GM18517 (cell line): Measurements from ENCODE around the gene ALOX15.
"Not testable (repeated sequence)": the region's sequence is repeated elsewhere in the genome, so short reads cannot be mapped to it uniquely, and the experiment has no call there.

ENCODE experiments used
- ATAC-seq: cut with Tn5 transposase; IDR thresholded peaks from one replicate; pipeline ENCODE4 v1.9.1; 2021; ENCODE audit warnings: mild to moderate bottlenecking, moderate library complexity; ENCODE audit not compliant: unreplicated experiment

ALOX15 gene

DNA sequence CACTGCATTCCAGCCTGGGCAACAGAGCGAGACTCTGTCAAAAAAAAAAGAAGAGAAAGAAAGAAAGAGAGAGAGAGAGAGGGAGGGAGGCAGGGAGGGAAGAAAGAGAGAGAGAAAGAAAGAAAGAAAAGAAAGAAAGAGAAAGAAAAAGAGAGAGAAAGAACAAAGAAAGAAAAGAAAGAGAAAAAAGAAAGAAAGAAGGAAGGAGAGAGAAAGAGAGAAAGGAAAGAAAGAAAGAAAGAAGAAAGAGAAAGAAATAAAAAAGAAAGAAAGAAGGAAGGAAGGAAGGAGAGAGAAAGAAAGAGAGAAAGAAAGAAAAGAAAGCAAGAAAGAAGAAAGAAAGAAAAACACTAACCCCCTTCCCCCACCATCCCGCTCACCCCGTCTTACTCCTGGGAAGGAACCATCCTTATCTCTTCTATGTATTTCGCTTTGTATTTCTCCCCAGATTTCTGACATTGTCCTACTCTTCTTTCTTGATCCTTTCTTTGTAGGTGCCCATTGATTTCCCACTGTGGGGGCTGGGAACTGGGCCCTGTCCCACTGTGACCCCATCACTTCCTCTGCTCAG, 20.9 kb downstream of the ALOX15 start:
- ATAC-seq: no peak

DNA sequence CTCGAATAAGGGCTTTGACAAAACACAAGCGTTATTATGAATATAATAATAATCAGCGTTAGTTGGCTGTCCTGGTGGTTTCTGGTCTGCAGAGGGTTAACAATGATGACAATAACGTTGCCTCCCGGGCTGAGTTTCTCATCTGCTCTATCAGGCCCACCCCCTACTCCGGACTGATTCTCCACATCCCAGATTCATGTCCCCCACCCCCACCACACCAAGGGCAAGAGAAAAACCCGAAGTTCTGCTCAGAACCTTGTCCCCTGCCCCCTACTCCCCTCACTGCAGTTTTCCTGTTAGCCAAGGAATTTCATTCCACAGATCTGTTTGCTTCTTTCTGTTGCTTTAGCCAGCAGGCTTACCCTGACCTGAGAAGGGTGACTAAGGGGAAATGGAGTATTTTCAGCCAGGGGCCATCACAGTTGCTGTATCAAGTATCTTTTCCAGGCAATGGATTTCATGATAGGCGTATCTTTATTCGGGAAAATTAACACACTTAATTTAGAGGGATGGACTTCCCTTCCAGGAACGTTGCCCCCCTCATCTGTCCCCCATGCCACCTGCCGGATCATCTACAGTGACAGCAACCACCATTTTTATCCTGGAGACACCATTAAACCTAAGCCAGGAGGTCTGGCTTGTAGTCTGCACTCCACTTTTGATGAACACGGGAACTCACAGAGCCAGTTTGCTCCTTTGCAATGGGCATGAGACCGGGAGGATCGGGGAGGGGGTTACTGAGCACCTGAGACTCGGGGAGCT, 23.7 kb downstream of the ALOX15 start:
- no peak for ATAC-seq

DNA sequence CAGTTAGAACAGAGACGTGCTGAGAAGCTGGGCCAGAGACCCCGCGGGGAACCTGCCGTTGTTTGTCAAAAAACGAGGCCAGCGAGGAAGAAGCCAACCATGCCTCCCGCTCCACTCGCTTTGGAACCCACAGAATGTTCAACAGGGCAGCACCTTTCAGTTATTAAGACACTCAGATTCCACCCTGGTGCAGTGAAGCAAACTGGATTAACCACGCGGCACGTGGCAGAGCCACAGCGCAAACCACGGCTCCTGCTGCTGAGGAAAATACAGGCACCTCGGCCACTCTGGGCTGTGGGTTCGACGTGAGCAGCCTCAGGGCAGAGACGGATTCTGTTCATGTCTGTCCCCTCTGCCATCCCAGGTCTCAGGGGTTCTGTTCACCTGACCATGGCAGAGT, 24.4 kb downstream of the ALOX15 start:
- ATAC-seq: no peak

DNA sequence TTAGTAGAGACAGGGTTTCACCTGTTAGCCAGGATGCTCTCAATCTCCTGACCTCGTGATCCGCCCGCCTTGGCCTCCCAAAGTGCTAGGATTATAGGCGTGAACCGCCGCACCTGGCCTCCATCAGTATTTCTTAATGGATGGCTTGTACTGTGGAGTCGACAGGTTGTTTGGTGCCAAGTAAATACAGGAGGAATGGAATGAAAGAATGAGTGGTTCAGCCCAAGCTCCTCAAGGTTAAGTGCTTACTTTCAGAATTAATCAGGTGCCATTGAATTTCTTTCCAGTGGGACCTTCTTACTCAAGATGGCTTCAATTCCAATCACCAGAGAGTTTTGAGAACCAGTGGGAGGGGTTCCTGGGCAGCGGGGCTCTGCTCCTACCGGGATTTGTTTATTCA, 25.0 kb downstream of the ALOX15 start:
- ATAC-seq: no peak

DNA sequence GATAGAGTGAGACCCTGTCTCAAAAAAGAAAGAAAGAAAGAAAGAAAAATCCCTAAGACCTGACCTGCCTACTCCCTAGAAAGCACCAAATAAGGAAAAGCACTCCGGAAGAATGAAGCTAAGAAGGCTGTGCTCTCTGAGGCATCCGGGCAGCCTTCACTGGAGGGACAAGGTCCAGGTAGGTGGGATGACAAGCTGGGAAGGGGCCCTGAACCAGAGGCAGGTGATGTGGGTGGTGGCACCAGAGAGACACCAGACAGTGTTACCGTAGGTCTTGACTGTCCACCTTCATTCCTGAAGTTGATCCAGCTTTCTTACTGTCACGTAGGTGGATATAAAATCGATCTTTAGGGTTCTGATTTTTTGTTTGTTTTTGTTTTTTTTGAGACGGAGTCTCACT, 30.8 kb downstream of the ALOX15 start:
- ATAC-seq: no peak

DNA sequence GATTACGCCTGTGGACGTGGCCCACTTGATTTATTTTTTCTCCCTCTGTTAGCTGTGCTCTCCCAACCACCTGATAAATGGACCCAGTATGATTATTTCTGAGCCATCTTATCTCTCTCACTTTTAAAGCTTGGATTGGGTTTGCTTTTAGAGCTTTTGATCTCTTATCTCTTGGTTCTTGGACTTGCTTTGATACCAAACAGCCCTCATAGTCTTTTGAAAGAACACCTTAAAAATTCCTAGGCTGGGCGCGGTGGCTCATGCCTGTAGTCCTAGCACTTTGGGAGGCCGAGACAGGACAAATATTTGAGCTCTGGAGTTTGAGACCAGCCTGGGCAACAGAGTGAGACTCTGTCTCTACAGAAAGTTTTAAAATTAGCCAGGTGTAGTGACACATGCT, 31.3 kb downstream of the ALOX15 start:
- ATAC-seq: no peak

DNA sequence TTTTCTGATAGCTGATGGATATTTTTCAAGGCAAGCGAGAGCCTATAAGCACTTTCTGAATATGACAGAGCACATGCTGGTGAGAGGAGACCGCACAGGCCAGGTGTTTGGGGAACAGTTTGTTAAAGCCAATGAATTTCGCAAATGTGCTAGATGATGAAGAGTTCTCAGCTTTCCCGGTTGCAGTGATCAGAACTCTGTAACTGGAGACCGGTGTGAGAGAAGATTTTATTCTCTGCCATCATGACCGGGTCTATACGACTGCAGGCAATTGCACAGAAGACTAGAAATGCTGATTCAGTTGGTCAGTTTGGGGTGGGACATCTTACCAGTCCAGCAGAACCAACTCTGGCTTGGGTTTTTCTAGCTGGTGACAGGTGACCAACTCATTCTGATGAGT, 31.7 kb downstream of the ALOX15 start:
- no peak for ATAC-seq

DNA sequence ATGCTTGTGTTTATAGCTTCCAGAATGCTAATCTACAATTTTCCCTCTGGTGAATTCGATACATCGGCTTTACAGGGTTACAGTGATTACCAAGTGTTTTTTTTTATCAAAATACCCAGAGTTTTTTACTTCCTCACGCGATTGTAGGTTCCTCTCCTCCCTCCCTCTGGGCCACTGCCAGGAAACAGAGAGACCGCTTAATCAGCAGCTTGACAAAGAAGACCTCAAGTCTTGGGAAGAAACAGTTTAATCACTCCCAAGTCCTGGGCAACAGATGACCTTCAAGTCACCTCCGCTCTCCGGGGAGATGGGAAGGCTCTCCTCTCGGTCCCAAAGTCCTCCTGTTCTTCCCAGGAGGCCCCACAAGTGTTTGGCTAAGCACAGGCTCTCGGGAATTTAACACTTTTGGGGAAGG, 33.7 kb downstream of the ALOX15 start:
- no peak for ATAC-seq

DNA sequence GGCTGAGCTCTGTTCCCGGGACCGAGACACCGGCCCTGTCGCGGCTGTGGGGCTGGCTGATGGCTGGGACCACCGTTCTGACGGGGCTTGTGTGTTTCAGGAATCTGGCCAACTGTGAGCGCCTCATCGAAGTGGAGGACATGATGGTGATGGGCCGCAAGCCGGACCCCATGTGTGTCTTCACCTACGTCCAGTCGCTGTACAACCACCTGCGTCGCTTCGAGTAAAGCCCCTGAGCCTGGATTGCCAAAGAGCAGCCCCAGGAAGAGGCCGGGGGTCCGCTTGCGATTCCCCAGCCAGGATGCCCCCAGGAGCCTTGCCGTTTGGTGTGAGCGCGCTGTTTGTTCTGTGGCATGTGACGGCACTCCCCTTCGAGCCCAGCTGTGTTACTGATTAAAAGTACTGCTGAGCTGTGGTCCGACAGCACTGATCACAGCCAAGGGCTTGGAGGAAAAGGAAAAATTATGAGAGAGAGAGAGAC, 34.2 kb downstream of the ALOX15 start:
- ATAC-seq: no peak

DNA sequence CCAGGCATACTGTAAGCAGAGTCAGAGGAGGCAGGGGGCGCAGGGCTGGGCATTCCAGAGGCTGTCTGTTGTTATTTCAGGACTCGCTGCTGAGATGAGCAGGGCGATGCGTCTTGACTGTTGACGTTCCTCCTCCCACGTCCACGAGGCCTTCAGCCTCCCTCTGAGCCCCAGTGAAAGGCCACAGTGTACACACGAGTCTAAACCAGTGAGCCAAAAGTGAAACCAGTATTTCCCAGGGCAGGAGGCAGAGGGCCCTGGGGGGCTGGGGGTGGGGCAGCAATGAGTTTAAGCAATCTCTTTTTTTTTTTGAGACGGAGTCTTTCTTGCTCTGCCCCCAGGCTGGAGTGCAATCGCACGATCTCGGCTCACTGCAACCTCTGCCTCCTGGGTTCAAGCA, 35.7 kb downstream of the ALOX15 start:
- no peak for ATAC-seq

DNA sequence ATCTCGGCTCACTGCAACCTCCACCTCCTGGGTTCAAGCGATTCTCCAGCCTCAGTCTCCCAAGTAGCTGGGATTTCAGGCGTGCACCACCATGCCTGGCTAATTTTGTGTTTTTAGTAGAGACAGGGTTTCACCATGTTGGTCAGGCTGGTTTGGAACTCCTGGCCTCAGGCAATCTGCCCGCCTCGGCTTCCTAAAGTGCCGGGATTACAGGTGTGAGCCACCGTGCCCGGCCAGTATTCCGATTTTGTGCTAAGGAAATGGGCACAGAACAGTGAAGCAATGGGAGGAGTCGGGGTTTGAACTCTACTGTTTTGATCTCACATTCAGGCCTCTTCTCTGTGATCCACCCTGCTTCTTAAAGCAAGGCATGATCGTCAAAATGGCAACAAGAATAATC, 36.7 kb downstream of the ALOX15 start:
- ATAC-seq: not testable (repeated sequence)

DNA sequence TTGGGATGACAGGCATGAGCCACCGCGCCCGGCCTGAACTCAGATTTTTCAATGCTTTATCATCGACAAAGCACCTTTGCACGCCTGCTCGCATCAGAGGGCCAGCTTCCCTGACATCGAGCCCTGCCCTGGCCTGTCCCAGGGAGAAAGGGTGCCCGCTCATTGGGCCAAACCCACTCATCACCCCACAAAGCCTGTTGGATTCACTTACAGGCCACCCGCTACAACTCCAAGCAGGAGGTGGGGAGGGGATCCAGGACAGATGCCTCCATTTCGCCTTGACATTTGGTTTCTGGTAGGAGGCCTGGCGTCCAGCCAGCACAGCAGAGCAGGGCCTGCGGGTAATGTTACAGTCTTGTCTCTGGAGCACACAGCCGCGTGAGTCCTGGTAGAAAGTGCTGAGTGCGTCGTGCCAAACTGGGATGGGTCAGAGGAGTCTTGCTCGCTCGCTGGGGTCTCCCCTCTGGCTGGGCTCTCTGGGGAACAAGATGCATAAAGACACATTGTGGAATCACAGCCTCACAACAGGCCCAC, 37.3 kb downstream of the ALOX15 start:
- no peak for ATAC-seq

DNA sequence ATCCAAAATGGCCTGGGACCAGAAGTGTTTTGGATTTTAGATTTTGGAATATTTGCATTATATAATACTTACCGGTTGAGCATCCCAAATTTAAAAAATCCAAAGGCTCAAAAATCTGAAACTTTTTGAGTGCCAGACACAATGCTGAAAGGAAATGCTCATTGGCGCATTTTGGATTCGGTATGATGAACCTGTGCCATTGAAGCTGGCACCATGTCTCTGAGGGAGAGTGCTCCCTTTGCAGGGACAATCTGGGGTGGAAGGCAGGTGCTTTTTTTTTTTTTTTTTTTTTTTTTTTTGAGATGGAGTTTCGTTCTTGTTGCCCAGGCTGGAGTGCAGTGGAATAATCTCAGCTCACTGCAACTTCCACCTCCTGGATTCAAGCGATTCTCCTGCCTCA, 39.4 kb downstream of the ALOX15 start:
- ATAC-seq: no peak

DNA sequence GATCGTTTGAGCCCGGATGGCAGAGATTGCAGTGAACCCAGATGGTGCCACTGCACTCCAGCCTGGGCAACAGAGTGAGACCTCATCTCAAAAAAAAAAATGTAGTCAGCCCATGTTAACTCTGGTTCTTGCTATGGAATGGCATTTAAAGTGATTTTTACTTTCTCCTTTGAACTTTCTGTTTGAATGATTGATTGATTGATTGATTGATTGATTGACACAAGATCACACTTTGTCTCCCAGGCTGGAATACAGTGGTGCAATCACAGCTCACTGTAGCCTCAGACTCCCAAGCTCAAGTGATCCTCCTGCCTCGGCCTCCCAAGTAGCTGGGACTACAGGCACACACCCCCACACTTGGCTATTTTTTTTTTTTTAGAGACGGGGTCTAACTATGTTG, 40.2 kb downstream of the ALOX15 start:
- no peak for ATAC-seq

DNA sequence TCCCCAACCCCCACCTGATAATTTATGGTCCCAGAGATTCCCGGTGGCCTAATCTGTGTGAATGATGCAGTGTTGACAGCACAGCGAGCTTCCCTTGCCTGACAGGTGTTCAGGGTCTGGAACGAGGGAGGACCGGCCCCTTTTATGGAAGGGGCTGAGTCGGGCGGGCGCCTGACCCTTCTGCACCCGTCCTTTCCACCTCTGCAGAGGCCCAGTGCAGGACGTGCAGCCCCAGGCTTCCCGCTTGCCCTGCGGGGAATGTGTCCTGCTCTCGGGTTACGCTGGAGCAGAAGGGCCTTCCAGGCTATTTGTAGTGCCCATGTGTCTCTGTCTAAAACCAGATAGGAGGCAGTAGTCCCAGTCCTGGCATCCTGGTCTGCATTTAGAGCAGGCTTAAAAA, 40.9 kb downstream of the ALOX15 start:
- ATAC-seq: no peak

DNA sequence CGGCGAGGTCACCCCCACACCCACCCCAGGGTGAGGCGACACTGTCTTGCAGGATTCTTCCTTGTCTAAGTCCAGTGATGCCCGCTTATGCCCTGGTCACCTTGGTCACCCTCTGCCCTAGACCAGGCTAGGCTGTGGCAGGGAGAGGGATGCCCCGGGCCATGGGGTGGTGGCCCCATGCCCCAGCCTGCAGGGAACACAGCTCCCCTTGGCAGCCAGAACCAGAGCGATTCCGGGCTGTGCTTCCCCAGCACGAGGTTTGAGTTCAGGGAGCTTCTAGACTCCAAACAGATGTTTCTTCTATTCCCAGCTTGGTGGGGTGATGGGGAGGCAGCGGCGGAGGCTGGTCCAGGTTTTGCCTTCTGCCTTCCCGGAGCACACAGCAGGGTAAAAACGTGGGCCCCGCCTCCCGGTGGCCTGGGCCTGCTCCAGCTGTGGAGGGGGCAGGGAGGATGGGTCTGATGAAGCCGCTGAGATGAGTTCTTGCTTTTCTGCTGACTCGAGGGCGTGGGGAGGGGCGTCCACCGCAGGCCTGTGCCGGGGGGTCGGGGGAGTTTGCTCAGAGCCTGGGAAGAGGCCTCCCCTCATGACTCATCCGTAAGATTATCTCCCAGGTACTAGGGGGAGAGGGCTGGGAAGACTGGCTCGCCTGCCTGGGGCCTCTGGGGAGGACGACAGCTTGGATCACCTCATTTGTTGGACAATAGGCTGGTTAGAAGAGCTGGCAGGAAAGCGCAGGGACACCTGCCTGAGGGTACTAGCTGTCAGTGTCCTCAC, 41.8 kb downstream of the ALOX15 start:
- no peak for ATAC-seq

DNA sequence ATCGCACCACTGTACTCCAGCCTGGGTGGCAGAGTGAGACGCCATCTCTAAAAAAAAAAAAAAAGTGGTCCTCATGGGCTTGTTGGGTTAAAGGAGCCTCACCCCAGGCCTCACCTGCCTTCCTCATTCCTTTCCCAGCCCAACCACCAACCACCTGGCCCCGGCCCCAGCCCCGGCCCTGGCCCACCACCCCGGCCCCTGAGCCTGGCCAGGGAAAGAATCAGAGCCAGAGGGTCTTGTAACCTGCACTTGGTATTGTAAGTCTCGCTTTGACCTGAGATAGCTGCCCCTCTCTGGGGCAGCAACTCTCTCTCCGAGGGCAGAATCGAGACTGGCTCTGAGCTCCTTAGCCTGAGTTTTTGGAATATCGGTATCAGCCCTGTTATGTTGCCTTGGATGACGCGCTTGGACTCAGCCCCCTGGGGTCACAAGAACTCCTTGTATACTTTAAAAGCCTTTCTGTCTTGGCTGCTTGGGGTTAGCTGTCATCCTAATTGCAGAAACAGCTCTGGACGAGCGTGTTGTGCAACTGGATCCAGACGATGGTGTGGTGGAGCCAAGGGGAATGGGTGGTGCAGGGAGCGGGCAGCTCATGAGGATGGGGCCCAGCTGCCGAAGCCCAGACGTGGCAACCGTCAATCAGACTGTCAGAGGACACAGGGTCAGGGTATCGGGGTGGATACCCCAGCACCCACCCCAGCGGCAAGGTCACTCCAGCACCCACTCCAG, 42.5 kb downstream of the ALOX15 start:
- no peak for ATAC-seq

DNA sequence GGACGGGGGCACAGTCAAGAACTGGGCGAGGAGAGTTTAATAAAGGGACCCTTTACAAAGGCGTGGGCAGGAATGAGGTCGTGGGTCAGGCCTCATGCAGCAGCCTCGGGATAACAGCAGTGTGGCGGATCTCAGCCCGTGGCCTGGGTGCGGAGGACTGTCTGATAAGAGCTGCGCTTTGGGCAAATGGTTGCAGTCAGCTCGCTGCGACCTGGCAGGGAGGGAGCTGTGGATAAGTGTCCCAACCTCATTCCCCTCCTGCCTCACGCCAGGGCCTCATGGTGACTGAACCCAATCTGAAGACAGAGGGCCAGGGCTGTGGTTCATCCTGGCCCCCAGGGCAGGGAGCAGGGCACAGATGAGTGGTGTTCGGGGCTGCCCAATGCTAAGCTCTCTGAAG, 43.5 kb downstream of the ALOX15 start:
- no peak for ATAC-seq

DNA sequence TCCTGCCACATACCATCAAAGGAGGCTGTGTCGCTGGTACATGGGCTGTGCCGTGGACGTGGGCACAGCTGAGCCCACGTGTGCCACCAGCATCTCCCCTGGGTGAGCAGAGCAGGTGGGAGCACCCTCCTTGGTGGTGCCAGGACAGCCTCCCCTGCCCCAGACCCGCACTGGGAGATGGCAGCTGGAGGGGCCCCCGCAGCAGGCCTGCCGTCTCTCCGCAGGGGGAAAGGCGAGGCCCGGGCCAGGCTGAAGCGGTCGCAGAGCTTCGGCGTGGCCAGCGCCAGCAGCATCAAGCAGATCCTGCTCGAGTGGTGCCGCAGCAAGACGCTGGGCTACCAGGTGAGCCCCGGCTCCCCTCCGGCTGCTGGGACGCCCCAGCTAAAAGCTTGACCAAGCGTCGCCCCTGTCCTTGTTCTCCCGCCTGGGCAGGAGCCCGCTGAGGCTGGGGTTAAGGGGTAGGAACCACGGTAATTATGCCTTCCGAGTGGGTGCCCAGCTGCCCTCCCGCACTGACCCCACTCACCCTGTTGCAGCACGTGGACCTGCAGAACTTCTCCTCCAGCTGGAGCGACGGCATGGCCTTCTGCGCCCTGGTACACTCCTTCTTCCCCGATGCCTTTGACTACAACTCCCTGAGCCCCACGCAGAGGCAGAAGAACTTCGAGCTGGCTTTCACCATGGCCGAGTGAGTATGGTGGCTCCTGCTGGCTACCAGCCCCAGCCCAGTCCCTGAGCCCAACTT, 44.7 kb downstream of the ALOX15 start:
- no peak for ATAC-seq

DNA sequence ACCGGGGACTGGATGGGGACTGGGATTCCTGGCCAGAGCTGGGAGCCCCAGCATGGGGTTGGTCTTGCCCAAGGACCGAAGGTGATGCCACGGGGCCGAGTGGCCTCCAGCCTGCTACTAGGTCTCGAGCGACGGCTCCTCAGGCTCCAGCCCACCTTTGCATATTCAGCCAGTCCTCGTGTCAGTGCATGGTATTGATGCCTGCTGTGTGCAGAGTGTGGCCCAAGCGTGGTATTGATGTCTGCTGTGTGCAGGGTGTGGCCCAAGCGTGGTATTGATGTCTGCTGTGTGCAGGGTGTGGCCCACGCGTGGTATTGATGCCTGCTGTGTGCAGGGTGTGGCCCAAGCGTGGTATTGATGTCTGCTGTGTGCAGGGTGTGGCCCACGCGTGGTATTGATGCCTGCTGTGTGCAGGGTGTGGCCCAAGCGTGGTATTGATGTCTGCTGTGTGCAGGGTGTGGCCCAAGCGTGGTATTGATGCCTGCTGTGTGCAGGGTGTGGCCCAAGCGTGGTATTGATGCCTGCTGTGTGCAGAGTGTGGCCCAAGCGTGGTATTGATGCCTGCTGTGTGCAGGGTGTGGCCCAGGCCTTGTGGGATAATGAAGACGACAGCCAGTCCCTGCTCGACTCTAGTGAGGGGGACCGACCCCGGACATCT, 45.7 kb downstream of the ALOX15 start:
- not testable (repeated sequence) for ATAC-seq
